Ishikawa (cell line): ENCODE results near the gene BDH1.

ENCODE experiments used
- CEBPB ChIP-seq: IDR thresholded peaks from 2 replicates; pipeline ENCODE4 v1.6.1; 2012
- EGR1 ChIP-seq: IDR thresholded peaks from 2 replicates; pipeline ENCODE4 v1.6.1; 2012
- FOXM1 ChIP-seq: IDR thresholded peaks from 2 replicates; pipeline ENCODE4 v1.6.1; 2012; ENCODE audit warnings: low read depth, borderline replicate concordance
- RAD21 ChIP-seq: IDR thresholded peaks from 2 replicates; pipeline ENCODE4 v1.6.1; 2012; ENCODE audit warnings: low read depth
- TAF1 ChIP-seq: IDR thresholded peaks from 2 replicates; pipeline ENCODE4 v1.6.1; 2012; ENCODE audit warnings: low read depth, mild to moderate bottlenecking
- TEAD4 ChIP-seq: IDR thresholded peaks from 2 replicates; pipeline ENCODE4 v1.6.1; 2012
- YY1 ChIP-seq: IDR thresholded peaks from 2 replicates; pipeline ENCODE4 v1.6.1; 2012; ENCODE audit warnings: low read depth
- TF ChIP-seq, protein P1 (sequence below): IDR thresholded peaks from 2 replicates; pipeline ENCODE4 v1.6.1; 2012; ENCODE audit warnings: low read depth, mild to moderate bottlenecking
- TF ChIP-seq, protein P2 (sequence below): IDR thresholded peaks from 2 replicates; pipeline ENCODE4 v1.6.1; 2012
- TF ChIP-seq, protein P3 (sequence below): IDR thresholded peaks from 2 replicates; pipeline ENCODE4 v1.6.1; 2012

DNA sequence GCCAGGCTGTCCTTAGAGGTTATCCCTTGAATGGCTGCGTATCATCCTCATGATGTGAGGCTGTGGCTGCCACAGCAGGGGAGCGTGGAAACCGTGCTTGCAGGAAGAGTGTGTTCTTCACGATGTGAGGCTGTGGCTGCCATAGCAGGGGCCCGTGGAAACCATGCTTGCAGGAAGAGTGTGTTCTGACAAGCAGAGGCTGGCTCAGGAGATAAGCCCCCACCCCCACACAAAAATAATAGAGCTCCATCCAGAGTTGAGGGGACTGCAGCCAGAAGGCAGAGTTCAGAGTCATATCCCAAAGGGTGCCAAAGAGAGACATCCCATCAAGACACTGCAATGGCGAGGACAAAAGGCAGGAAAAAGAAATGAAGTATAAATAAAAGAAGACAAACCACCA is 22.6 kb upstream of the BDH1 start:
- TF ChIP-seq, protein P1, sequence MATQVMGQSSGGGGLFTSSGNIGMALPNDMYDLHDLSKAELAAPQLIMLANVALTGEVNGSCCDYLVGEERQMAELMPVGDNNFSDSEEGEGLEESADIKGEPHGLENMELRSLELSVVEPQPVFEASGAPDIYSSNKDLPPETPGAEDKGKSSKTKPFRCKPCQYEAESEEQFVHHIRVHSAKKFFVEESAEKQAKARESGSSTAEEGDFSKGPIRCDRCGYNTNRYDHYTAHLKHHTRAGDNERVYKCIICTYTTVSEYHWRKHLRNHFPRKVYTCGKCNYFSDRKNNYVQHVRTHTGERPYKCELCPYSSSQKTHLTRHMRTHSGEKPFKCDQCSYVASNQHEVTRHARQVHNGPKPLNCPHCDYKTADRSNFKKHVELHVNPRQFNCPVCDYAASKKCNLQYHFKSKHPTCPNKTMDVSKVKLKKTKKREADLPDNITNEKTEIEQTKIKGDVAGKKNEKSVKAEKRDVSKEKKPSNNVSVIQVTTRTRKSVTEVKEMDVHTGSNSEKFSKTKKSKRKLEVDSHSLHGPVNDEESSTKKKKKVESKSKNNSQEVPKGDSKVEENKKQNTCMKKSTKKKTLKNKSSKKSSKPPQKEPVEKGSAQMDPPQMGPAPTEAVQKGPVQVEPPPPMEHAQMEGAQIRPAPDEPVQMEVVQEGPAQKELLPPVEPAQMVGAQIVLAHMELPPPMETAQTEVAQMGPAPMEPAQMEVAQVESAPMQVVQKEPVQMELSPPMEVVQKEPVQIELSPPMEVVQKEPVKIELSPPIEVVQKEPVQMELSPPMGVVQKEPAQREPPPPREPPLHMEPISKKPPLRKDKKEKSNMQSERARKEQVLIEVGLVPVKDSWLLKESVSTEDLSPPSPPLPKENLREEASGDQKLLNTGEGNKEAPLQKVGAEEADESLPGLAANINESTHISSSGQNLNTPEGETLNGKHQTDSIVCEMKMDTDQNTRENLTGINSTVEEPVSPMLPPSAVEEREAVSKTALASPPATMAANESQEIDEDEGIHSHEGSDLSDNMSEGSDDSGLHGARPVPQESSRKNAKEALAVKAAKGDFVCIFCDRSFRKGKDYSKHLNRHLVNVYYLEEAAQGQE, result no peak
- TF ChIP-seq TEAD4, result no peak
- TF ChIP-seq, protein P2, sequence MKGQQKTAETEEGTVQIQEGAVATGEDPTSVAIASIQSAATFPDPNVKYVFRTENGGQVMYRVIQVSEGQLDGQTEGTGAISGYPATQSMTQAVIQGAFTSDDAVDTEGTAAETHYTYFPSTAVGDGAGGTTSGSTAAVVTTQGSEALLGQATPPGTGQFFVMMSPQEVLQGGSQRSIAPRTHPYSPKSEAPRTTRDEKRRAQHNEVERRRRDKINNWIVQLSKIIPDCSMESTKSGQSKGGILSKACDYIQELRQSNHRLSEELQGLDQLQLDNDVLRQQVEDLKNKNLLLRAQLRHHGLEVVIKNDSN, result no peak
- TF ChIP-seq CEBPB, result no peak
- no peak for TF ChIP-seq YY1
- no peak for TF ChIP-seq EGR1
- TF ChIP-seq TAF1, result no peak
- TF ChIP-seq, protein P3, sequence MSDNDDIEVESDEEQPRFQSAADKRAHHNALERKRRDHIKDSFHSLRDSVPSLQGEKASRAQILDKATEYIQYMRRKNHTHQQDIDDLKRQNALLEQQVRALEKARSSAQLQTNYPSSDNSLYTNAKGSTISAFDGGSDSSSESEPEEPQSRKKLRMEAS, result no peak
- TF ChIP-seq FOXM1, result no peak
- no peak for TF ChIP-seq RAD21
